HFFc6 (cell line): Measurements from ENCODE around the gene R3HCC1L. TPM values are rescaled to one million over a fixed set of nuclear protein-coding genes. Genes with fewer than 3 reads are reported as not detected.
A peak's percentile ranks its signal among the peaks of the same experiment; 100 is the strongest.

Experiments used
- DNase-seq: peaks from one replicate; pipeline ENCODE4 v3.0.0-alpha.2; 2018
- H3K27ac Mint-ChIP-seq: 2 replicates; pipeline ENCODE4 v1.8.0; 2020; ENCODE audit warnings: mild to moderate bottlenecking, mixed read lengths
- H3K27me3 Mint-ChIP-seq: 2 replicates; pipeline ENCODE4 v1.8.0; 2021; ENCODE audit warnings: mild to moderate bottlenecking, moderate library complexity, mixed read lengths; ENCODE audit not compliant: insufficient read depth
- H3K36me3 Mint-ChIP-seq: 2 replicates; pipeline ENCODE4 v1.8.0; 2021; ENCODE audit warnings: low read depth, mixed read lengths
- H3K4me1 Mint-ChIP-seq: 2 replicates; pipeline ENCODE4 v1.8.0; 2020; ENCODE audit warnings: low read depth, mixed read lengths
- H3K4me3 Mint-ChIP-seq: 2 replicates; pipeline ENCODE4 v1.8.0; 2020; ENCODE audit warnings: mild to moderate bottlenecking, moderate library complexity, mixed read lengths
- H3K9me3 Mint-ChIP-seq: 2 replicates; pipeline ENCODE4 v1.8.0; 2020; ENCODE audit warnings: mild to moderate bottlenecking, mixed read lengths
- total RNA-seq, 6 experiments: library from RNA; stranded (reverse); fragmentation: NEBNext Ultra II Directional; extraction: Animal tissue kit (Norgen Biotek cat#: 25700); gene quantifications; 2 replicates in 1 of 6; 3 replicates in 5 of 6; pipeline ENCODE4 v1.2.3, GENCODE V29; 2021
- TF ChIP-seq, protein P1 (sequence below): fragments of 200-600 bp; sonication (generic); IDR thresholded peaks from 2 replicates; pipeline ENCODE4 v1.5.0; 2021; ENCODE audit warnings: antibody characterized with exemption, mild to moderate bottlenecking

The R3HCC1L gene
- total RNA-seq, 6 experiments from 2014 or later = 7.4 to 8.1 (median 7.6) TPM

DNA sequence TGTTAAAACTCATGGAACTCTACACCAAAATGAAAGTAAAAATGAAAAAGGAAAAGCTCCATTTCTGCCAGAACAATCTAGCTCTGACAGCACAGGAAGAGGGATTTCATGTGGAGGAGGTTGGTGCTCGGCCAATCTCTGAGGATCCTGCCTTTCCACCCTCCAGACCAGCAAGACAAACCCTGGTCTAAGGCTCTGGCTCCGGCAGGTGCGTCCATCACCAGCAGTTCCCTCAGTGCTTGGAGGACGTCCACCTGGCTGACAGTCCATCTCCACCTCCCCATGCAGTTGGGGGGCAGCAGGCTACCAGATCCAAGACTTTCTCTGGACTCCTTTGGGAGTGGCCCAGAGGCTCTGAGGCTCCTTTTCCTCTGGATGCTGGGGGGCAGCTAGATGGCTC lies 158.5 kb downstream of the R3HCC1L start:
- peaks cover 25% of the 10 kb centered on the region for H3K27me3 Mint-ChIP-seq
- peak overlapping the region; percentile 16; the same call in 1 of the 2 replicates for H3K4me3 Mint-ChIP-seq
- no peaks in the 10 kb centered on the region for H3K36me3 Mint-ChIP-seq
- no peak overlapping the region for H3K27ac Mint-ChIP-seq
- no peak for DNase-seq
- H3K9me3 Mint-ChIP-seq = no peaks in the 10 kb centered on the region
- TF ChIP-seq, protein P1, sequence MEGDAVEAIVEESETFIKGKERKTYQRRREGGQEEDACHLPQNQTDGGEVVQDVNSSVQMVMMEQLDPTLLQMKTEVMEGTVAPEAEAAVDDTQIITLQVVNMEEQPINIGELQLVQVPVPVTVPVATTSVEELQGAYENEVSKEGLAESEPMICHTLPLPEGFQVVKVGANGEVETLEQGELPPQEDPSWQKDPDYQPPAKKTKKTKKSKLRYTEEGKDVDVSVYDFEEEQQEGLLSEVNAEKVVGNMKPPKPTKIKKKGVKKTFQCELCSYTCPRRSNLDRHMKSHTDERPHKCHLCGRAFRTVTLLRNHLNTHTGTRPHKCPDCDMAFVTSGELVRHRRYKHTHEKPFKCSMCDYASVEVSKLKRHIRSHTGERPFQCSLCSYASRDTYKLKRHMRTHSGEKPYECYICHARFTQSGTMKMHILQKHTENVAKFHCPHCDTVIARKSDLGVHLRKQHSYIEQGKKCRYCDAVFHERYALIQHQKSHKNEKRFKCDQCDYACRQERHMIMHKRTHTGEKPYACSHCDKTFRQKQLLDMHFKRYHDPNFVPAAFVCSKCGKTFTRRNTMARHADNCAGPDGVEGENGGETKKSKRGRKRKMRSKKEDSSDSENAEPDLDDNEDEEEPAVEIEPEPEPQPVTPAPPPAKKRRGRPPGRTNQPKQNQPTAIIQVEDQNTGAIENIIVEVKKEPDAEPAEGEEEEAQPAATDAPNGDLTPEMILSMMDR = no peak
- H3K4me1 Mint-ChIP-seq = peaks cover 33% of the 10 kb centered on the region

DNA sequence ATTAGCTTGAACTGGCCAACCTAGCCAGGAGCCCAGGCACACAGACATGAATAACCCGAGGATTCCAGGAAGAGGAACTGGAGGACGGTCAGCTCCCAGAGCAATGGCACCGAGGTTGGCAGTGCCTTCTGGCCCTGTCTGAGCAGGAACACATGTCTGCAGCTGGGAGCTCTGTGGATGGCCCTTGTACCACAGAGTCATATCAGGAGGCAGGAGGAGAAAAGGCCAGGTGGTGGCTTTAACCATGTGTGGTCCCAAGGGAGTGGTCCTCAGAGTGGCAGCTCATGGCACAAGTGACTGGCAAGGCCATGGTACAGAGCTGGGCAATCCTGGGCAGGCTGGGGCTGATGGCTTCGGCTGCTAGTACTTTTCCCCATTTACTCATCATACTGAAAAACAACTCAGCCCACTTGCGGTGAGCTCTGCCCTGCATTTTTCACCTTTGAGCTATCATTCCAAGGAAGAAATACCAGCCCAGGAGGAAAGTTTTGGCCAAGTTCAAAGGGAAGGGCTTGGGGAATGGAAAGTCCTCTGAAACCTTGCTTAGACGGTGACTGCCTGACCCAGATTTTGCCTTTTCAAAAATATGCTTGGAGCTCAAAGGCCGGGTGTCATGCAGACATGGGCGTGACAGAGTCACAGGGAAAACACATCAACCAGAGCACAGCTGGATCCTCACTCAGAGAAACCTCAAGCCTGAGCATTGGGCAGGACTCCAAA lies 159.3 kb downstream of the R3HCC1L start:
- Mint-ChIP-seq H3K27me3 (peaks cover 31% of the 10 kb centered on the region), H3K4me3 (no peak overlapping the region), H3K9me3 (no peaks in the 10 kb centered on the region), H3K27ac (no peak overlapping the region), H3K4me1 (peaks cover 33% of the 10 kb centered on the region), H3K36me3 (no peaks in the 10 kb centered on the region)
- TF ChIP-seq, protein P1 = no peak
- DNase-seq = no peak

DNA sequence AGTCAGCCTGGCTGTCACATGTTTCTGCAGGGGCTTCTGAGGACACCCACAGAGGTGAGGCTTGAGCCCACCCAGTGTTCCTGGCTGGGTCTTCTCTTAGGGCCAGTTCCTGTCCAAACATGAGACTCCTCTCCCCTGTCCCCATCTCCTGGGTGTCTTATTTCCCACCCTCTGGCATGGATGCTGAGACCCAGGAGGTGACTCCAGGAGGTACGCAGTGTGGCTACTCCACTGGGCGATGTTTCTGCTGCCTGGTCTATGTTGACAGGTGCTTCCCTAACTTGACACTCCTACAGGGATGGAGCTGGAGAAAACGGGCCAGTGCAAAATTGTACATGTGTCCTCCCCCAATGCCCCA lies 159.8 kb downstream of the R3HCC1L start:
- no peaks in the 10 kb centered on the region for H3K9me3 Mint-ChIP-seq
- H3K27ac Mint-ChIP-seq = no peak overlapping the region
- no peak for DNase-seq
- no peaks in the 10 kb centered on the region for H3K36me3 Mint-ChIP-seq
- no peak overlapping the region for H3K4me3 Mint-ChIP-seq
- H3K4me1 Mint-ChIP-seq = peaks cover 33% of the 10 kb centered on the region
- peaks cover 34% of the 10 kb centered on the region for H3K27me3 Mint-ChIP-seq
- TF ChIP-seq, protein P1 = no peak

Other genes with a start within 250 kb of the R3HCC1L start
- gene CRTAC1, start 104.0 kb upstream of the R3HCC1L start, total RNA-seq = not detected
- gene LOXL4, start 133.5 kb downstream of the R3HCC1L start, total RNA-seq = 10 to 100 TPM; 24.9 to 57.4 (median 27.6) TPM